Mucosa of descending colon (tissue), 3 donors: Measurements from ENCODE around the gene CELF2. TPM values are rescaled to one million over a fixed set of nuclear protein-coding genes. Genes with fewer than 3 reads are reported as not detected.

Experiments used
- ATAC-seq: fragments of 200-7000 bp; cut with Tn5 transposase; one replicate; pipeline ENCODE4 v1.9.1; 2020; ENCODE audit warnings: mild to moderate bottlenecking, moderate library complexity
- DNase-seq, 3 donors: peaks; one replicate each; pipeline ENCODE4 v3.0.0-alpha.2; 2020
- H3K36me3 ChIP-seq: fragments of 200-600 bp; one replicate; pipeline ENCODE4 v1.8.0; 2021; ENCODE audit warnings: low read depth, mild to moderate bottlenecking
- H3K4me1 ChIP-seq: fragments of 200-600 bp; one replicate; pipeline ENCODE4 v1.8.0; 2021; ENCODE audit warnings: low read depth, mild to moderate bottlenecking
- H3K4me3 ChIP-seq: fragments of 200-600 bp; one replicate; pipeline ENCODE4 v1.8.0; 2021; ENCODE audit warnings: mild to moderate bottlenecking
- H3K9me3 ChIP-seq: fragments of 200-600 bp; one replicate; pipeline ENCODE4 v1.8.0; 2021; ENCODE audit warnings: mild to moderate bottlenecking
- intact Hi-C, 2 donors: fragments of 100-400 bp; cut with DNase I in 1 of 2; cut with micrococcal nuclease in 1 of 2; formaldehyde crosslinking; loops; one replicate each; pipeline versions ENCODE4 v1.11.0 to v1.11.1; 2022; cut with DNase I, micrococcal nuclease
- total RNA-seq, 3 donors: library from RNA; stranded (reverse); fragmentation: NEBNext Ultra II Directional in 2 of 3; extraction: Animal tissue kit (Norgen Biotek cat#: 25700) in 2 of 3; gene quantifications; one replicate each; pipeline versions ENCODE4 v1.2.1 to v1.2.4, GENCODE V29; 2021 to 2023
- TF ChIP-seq, protein P1 (sequence below): fragments of 200-600 bp; IDR thresholded peaks from one replicate; pipeline ENCODE4 v1.8.0; 2022; ENCODE audit warnings: antibody characterized with exemption, mild to moderate bottlenecking
- donor health status: DM: no; HTN: no; CAD: no; lungs with moderate emphysema.
- donor health status: DM: no; HTN: no; CAD: no.
- donor health status: DM: no; HTN: yes; CAD: no.

The CELF2 gene
- total RNA-seq, 3 donors from 2014 or later, result 31.4 to 56.5 (median 36.1) TPM

DNA sequence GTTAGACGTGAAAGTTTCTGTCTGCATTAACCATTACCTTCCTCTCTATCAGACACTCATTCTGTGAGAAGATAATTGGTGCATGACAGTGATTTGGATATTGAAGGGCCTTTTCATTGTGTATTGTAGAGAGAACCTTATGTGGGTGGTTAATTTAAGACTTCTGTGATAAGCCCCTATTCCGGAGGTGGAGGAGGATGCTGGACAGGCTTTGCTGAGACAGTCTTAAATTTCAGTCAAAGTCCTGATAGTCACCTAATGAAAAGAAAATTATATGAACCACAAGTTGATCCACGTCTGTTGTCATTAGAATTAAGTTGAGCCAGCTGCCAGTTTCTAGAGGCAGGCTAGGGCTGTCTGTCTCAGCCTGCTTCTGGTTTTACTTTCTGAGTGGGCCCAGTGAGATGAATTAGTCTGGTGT, 62.9 kb downstream of the CELF2 start:
- intact Hi-C loops, result no loop called here
- DNase-seq, result no peak
- Histone ChIP-seq H3K4me3 (no peak overlapping the region), H3K4me1 (peaks cover 5% of the 10 kb centered on the region), H3K36me3 (no peaks in the 10 kb centered on the region), H3K9me3 (no peaks in the 10 kb centered on the region)
- no peak for ATAC-seq
- TF ChIP-seq, protein P1, sequence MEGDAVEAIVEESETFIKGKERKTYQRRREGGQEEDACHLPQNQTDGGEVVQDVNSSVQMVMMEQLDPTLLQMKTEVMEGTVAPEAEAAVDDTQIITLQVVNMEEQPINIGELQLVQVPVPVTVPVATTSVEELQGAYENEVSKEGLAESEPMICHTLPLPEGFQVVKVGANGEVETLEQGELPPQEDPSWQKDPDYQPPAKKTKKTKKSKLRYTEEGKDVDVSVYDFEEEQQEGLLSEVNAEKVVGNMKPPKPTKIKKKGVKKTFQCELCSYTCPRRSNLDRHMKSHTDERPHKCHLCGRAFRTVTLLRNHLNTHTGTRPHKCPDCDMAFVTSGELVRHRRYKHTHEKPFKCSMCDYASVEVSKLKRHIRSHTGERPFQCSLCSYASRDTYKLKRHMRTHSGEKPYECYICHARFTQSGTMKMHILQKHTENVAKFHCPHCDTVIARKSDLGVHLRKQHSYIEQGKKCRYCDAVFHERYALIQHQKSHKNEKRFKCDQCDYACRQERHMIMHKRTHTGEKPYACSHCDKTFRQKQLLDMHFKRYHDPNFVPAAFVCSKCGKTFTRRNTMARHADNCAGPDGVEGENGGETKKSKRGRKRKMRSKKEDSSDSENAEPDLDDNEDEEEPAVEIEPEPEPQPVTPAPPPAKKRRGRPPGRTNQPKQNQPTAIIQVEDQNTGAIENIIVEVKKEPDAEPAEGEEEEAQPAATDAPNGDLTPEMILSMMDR, result no peak

DNA sequence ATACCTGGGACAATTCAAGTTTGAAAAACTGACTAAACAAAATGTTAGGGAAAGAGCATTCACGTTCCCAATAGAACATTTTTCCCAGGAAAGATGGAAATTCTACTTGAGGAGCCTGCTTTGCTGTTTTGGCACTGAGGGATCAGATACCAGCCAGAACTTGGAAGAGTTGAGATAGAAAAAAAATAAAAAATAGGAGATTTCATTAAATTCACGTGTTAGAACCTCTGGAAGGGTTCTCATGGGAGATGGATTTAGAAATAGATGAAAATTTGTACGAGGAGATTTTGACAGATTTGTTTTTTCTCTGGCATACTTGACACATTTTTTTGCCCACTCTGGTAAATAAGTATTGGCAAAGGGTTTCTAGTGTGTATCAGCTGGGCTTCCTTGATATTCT, 63.7 kb downstream of the CELF2 start:
- Histone ChIP-seq H3K9me3 (no peaks in the 10 kb centered on the region), H3K4me1 (peaks cover 5% of the 10 kb centered on the region), H3K4me3 (no peak overlapping the region), H3K36me3 (no peaks in the 10 kb centered on the region)
- DNase-seq, result no peak
- no peak for ATAC-seq
- intact Hi-C loops, result no loop called here
- TF ChIP-seq, protein P1, result no peak

DNA sequence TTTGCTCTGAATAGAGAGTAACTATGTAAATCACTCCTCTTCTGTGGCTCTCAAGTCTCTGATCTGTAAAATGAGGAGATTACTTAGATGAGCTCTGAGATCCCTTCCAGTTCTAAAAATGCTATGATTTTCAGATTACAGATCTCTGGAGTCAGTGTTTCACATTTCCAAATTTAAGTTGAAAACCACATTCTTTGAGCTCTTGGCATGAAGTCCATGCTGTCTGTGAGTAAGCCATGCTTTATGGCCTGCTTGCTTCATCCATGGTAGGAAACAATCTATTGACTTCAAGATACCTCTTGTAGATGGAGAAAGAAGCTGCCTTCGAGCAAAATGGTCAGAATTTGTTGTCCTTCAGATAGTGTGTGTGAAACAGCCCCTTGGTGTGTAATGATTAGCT, 64.9 kb downstream of the CELF2 start:
- no peak for DNase-seq
- Histone ChIP-seq H3K9me3 (no peaks in the 10 kb centered on the region), H3K4me1 (peaks cover 5% of the 10 kb centered on the region), H3K36me3 (no peaks in the 10 kb centered on the region), H3K4me3 (no peak overlapping the region)
- ATAC-seq, result no peak
- TF ChIP-seq, protein P1, result no peak
- intact Hi-C loops, result no loop called here

DNA sequence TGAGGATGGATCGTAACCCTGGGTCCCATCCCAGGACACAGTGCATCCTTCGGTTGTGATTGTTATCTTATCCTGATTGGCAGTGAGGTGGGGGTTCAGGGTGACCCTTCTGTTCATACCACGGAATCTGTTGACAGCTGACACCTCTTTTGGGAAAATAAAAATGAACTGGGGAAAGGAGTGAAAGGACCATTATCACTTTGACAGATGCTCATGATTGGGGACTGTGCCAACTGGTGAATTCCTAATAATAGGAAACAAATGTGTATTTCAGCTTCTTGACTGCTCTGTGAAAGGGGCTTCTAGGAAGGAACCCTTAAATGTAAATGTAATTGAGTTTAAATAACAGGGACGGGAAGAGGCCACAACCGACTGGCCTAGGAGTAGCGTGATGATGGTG, 65.4 kb downstream of the CELF2 start:
- no peak for DNase-seq
- no peaks in the 10 kb centered on the region for H3K9me3 ChIP-seq
- intact Hi-C loops, result no loop called here
- no peaks in the 10 kb centered on the region for H3K36me3 ChIP-seq
- peaks cover 5% of the 10 kb centered on the region for H3K4me1 ChIP-seq
- TF ChIP-seq, protein P1, result no peak
- no peak for ATAC-seq
- no peak overlapping the region for H3K4me3 ChIP-seq

DNA sequence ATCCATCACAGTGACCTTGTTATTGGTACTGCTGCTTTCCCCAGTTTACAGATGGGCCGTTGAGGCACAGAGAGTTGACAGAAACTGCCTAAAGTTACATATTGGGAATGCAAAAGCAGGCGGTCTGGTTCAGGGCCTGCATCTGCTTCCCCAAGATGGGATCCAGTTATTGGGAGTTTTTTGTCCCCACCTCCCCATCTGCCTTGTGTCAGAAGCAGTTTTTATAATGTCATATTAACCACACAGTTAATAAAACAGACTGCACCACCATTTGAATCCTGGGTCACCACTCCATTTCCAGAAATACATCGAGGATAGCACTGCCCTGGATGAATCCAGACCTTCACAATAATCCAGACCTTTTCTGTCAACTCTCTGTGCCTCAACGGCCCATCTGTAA, 67.9 kb downstream of the CELF2 start:
- DNase-seq (no peak), ATAC-seq (no peak)
- Histone ChIP-seq H3K4me1 (no peaks in the 10 kb centered on the region), H3K9me3 (no peaks in the 10 kb centered on the region), H3K36me3 (no peaks in the 10 kb centered on the region), H3K4me3 (no peak overlapping the region)
- TF ChIP-seq, protein P1, result no peak
- intact Hi-C loops, result no loop called here

DNA sequence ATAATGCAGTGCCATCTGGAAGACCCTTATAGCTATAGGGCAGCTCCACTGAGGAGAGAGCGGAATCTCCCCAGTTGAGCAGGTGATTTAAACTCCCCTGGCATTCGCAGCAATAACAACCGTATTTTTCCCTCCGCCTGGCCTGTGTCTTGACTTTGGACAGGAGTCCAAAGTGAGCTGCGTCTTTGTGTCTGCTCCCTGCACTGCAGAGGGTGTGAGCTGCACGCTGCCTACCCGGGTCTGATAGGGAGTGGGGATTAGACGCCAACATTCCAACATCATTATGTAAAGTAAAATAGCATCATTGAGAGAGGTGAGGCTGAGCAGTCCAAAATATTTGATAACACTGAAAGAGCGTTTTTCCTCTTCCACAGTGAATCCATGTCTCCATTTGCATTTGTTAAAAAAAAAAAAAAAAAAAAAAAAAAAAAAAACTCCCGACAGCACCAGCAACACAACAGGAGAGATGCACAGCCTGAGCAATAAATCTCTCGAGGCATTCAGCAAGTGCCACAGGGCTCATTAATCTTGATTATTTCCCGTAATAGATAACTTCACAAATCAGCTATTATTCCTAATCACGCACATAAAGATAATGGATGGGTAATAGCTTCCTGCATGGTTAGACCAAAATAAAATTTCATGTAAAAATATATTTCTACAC, 68.6 kb downstream of the CELF2 start:
- no peaks in the 10 kb centered on the region for H3K9me3 ChIP-seq
- no peak overlapping the region for H3K4me3 ChIP-seq
- H3K4me1 ChIP-seq, result no peaks in the 10 kb centered on the region
- DNase-seq (no peak), ATAC-seq (no peak)
- no peaks in the 10 kb centered on the region for H3K36me3 ChIP-seq
- intact Hi-C loops, result no loop called here
- TF ChIP-seq, protein P1, result no peak
